ENCODE measurements around the gene DENND1A.
"Not testable (repeated sequence)": the region's sequence is repeated elsewhere in the genome, so short reads cannot be mapped to it uniquely, and the experiment has no call there.

The DENND1A gene, protein sequence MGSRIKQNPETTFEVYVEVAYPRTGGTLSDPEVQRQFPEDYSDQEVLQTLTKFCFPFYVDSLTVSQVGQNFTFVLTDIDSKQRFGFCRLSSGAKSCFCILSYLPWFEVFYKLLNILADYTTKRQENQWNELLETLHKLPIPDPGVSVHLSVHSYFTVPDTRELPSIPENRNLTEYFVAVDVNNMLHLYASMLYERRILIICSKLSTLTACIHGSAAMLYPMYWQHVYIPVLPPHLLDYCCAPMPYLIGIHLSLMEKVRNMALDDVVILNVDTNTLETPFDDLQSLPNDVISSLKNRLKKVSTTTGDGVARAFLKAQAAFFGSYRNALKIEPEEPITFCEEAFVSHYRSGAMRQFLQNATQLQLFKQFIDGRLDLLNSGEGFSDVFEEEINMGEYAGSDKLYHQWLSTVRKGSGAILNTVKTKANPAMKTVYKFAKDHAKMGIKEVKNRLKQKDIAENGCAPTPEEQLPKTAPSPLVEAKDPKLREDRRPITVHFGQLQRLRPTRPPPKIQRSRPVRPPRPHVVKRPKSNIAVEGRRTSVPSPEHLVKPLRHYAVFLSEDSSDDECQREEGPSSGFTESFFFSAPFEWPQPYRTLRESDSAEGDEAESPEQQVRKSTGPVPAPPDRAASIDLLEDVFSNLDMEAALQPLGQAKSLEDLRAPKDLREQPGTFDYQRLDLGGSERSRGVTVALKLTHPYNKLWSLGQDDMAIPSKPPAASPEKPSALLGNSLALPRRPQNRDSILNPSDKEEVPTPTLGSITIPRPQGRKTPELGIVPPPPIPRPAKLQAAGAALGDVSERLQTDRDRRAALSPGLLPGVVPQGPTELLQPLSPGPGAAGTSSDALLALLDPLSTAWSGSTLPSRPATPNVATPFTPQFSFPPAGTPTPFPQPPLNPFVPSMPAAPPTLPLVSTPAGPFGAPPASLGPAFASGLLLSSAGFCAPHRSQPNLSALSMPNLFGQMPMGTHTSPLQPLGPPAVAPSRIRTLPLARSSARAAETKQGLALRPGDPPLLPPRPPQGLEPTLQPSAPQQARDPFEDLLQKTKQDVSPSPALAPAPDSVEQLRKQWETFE

DNA sequence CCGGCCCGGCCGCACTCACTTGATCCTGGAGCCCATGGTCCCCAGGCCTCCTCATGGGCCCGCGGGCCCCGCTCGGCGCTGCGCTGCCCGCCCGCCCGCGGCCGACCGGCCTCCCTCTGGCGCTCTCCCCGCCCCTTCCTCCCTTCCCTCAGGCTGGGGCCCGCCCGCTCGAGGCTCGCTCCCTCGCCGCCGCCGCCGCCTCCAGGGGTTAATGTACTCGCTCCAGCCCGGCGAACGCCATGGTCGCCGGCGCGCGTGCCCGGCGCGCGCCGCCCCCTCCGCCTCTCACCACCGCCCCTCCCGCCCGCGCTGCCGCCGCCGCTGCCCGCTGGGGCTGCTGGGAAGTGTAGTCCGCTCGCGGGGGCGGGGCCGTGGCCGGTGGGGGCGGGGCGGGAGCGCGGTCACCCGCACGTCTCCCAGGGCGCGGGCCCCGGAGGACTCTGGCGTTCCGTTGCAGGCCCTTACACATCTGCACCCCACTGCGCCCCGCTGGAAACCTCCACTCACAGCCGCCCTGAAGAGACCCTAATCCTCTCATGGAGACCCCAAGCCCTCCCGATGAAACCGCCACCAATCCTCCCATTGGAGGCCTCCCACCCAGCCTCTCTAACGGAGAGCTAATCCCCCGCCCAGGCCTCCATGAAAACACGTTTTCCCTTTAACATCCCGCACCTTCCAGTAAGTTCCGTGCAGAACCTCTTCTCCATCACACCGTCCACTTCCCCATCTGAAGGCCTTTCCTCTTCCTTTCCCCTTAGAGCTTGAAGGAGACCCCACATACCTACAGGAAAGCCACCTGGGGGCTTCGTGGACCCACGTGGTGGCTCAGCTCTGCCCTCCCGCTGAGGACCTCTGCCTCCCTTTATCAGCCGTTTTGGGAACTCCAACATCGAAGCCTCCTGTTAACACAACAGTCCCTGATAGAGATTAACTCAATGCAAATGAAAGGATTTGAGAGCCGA lies at the start of gene DENND1A:
Gene DENND1A (minus strand): TSS at position 257 of the 962 bp plus-strand sequence. CDS start 221 bp downstream, at position 36.
- DNase-seq (ENCODE audit: low spot score) = peak; percentile 99

DNA sequence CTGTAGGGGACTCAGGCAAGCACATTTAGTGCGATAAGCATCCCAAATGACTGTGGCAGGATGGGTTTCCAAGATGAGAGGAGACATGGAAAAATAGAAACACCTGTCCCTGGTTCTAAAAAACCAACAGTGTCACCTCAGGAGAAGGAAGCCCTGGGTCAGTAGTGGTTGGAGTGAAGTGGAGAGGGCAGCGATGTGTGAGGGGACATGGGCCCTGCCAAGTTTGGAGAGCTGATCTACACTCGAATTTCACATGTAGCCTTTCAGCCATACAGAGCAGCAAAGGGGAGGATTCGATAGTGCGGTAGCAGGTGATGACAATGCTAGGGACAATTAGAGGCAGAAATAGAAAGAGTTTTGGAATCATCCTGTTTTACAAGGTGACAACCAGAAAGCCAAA lies 49.1 kb upstream of the DENND1A start:
- no peak for DNase-seq (ENCODE audit: low spot score)

DNA sequence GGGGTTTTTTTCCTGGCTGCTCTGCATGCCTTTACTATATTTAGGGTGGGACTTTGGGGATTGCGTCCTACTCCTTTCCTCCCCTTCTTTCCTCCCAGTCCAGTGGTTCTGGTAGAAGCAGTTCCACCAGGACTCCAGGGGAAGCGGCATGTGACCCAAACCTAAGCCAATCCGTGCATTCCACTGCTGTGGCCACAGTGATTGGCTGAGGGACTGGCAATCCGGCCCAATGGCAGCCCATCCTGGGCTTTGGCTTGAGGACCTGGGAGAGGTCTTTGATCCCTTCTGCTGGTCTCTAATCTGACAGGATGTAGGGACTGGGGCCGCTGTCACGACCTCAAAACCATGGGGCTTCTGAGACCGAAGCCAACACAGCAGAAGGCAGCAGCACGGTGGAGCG lies 46.7 kb upstream of the DENND1A start:
- DNase-seq (ENCODE audit: low spot score) = not testable (repeated sequence)

GRCh38 chr9:123975871-123976270 lies 45.9 kb upstream of the DENND1A start:
- DNase-seq (ENCODE audit: low spot score) = no peak

- DNase-seq (ENCODE audit: low spot score) = no peak
These were observed 44.5 kb upstream of the DENND1A start for GRCh38 chr9:123974471-123974870.

GRCh38 chr9:123973590-123974223 lies 43.8 kb upstream of the DENND1A start:
- no peak for DNase-seq (ENCODE audit: low spot score)

DNA sequence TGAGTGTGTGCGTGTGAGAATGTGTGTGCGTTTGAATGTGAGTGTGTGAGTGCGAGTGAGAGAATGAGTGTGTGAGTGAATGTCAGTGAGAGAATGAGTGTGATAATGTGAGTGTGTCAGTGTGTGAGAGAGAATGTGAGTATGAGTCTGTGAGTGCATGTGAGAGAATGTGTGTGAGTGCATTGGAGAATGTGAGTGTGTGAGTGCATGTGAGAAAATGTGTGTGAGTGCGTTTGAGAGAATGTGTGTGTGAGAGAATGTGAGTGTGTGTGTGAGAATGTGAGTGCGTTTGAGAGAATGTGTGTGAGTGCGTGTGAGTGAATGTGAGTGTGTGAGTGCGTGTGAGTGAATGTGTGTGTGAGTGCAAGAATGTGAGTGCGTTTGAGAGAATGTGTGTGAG lies 42.7 kb upstream of the DENND1A start:
- no peak for DNase-seq (ENCODE audit: low spot score)

- no peak for DNase-seq (ENCODE audit: low spot score)
These were observed 37.4 kb upstream of the DENND1A start for GRCh38 chr9:123967323-123967722.

GRCh38 chr9:123965801-123966686 lies 36.1 kb upstream of the DENND1A start:
- DNase-seq (ENCODE audit: low spot score) = no peak

DNA sequence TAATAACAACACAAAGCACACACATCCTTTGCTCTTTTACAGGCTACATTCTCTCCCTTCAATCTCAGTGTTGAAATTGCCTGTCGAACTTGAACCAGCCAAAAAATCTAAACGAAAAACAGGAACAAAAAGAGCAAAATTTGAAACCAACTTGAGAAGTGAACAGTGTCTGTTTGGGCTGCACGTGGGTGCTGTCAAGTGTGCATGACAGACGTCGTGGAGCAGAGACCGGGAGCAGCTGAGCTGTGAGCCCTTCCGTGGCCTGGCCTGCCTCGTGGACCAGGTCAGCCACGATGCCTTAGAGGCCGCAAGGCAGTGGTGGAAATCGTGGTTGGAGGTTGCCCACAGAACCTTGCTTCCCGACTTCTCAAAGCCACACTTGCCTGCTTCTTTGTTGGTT lies 34.8 kb upstream of the DENND1A start:
- DNase-seq (ENCODE audit: low spot score) = no peak

- no peak for DNase-seq (ENCODE audit: low spot score)
These were observed 31.0 kb upstream of the DENND1A start for GRCh38 chr9:123960965-123961364.

- no peak for DNase-seq (ENCODE audit: low spot score)
These were observed 30.4 kb upstream of the DENND1A start for GRCh38 chr9:123960366-123960765.

- no peak for DNase-seq (ENCODE audit: low spot score)
These were observed 29.9 kb upstream of the DENND1A start for GRCh38 chr9:123959787-123960186.

GRCh38 chr9:123957731-123958130 lies 27.8 kb upstream of the DENND1A start:
- DNase-seq (ENCODE audit: low spot score) = no peak

- DNase-seq (ENCODE audit: low spot score) = no peak
These were observed 27.3 kb upstream of the DENND1A start for GRCh38 chr9:123957168-123957721.

- DNase-seq (ENCODE audit: low spot score) = no peak
These were observed 25.7 kb upstream of the DENND1A start for GRCh38 chr9:123955637-123956036.

GRCh38 chr9:123954518-123955280 lies 24.8 kb upstream of the DENND1A start:
- DNase-seq (ENCODE audit: low spot score) = no peak

GRCh38 chr9:123952641-123953495 lies 22.9 kb upstream of the DENND1A start:
- DNase-seq (ENCODE audit: low spot score) = no peak
